Calu3 (cell line): Measurements from ENCODE around the gene CMKLR1. TPM values are rescaled to one million over a fixed set of nuclear protein-coding genes. Genes with fewer than 3 reads are reported as not detected.

Experiments used
- BruUV-seq: library from RNA; stranded (reverse); fragments of 400-500 nt; replicated peaks from 2 replicates; lab custom pipeline; 2021; lab: Mats Ljungman, UMichigan
- CTCF ChIA-PET: fragments of 300-600 bp; sonication (Branson Sonifier 250); formaldehyde crosslinking; loops from one replicate; lab custom pipeline; 2022; ENCODE audit warnings: antibody characterized with exemption; lab: Charles Lee
- DNase-seq: peaks from one replicate; pipeline ENCODE4 v3.0.0; 2022
- H3K27ac Mint-ChIP-seq: one replicate; pipeline ENCODE4 v1.8.0; 2022; ENCODE audit warnings: mixed read lengths; ENCODE audit not compliant: unreplicated experiment
- H3K27me3 Mint-ChIP-seq: one replicate; pipeline ENCODE4 v1.8.0; 2022; ENCODE audit warnings: mixed read lengths; ENCODE audit not compliant: unreplicated experiment
- H3K36me3 Mint-ChIP-seq: one replicate; pipeline ENCODE4 v1.8.0; 2022; ENCODE audit warnings: mild to moderate bottlenecking, moderate library complexity, mixed read lengths; ENCODE audit not compliant: insufficient read depth, unreplicated experiment
- H3K4me1 Mint-ChIP-seq: one replicate; pipeline ENCODE4 v1.8.0; 2022; ENCODE audit warnings: mild to moderate bottlenecking, low read depth, mixed read lengths; ENCODE audit not compliant: unreplicated experiment
- H3K4me3 Mint-ChIP-seq: one replicate; pipeline ENCODE4 v1.8.0; 2022; ENCODE audit warnings: mild to moderate bottlenecking, low read depth, moderate library complexity, mixed read lengths; ENCODE audit not compliant: unreplicated experiment
- H3K9me3 Mint-ChIP-seq: one replicate; pipeline ENCODE4 v1.8.0; 2022; ENCODE audit warnings: low read depth, mixed read lengths; ENCODE audit not compliant: unreplicated experiment
- intact Hi-C: fragments of 100-400 bp; cut with micrococcal nuclease; formaldehyde crosslinking; loops from one replicate; pipeline ENCODE4 v1.10.0; 2022; ENCODE audit not compliant: unreplicated experiment
- total RNA-seq: library from RNA; stranded (reverse); gene quantifications from 2 replicates; pipeline ENCODE4 v1.2.3, GENCODE V29; 2022
- TF ChIP-seq, protein P1 (sequence below): fragments of 200-600 bp; IDR thresholded peaks from one replicate; pipeline ENCODE4 v1.8.0; 2022; ENCODE audit warnings: antibody characterized with exemption; ENCODE audit not compliant: unreplicated experiment

Gene CMKLR1
- total RNA-seq, 1 experiment from 2014 or later, result not detected

GRCh38 chr12:108241986-108242703 is 97.0 kb downstream of the CMKLR1 start:
- TF ChIP-seq, protein P1, sequence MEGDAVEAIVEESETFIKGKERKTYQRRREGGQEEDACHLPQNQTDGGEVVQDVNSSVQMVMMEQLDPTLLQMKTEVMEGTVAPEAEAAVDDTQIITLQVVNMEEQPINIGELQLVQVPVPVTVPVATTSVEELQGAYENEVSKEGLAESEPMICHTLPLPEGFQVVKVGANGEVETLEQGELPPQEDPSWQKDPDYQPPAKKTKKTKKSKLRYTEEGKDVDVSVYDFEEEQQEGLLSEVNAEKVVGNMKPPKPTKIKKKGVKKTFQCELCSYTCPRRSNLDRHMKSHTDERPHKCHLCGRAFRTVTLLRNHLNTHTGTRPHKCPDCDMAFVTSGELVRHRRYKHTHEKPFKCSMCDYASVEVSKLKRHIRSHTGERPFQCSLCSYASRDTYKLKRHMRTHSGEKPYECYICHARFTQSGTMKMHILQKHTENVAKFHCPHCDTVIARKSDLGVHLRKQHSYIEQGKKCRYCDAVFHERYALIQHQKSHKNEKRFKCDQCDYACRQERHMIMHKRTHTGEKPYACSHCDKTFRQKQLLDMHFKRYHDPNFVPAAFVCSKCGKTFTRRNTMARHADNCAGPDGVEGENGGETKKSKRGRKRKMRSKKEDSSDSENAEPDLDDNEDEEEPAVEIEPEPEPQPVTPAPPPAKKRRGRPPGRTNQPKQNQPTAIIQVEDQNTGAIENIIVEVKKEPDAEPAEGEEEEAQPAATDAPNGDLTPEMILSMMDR, result no peak
- Mint-ChIP-seq H3K27ac (no peak overlapping the region), H3K9me3 (no peaks in the 10 kb centered on the region), H3K27me3 (peaks cover 55% of the 10 kb centered on the region), H3K4me3 (no peak overlapping the region), H3K36me3 (no peaks in the 10 kb centered on the region), H3K4me1 (no peaks in the 10 kb centered on the region)
- intact Hi-C loops, result no loop called here
- CTCF ChIA-PET, result no interaction called here
- DNase-seq, result no peak
- BruUV-seq, result no TSS peak

DNA sequence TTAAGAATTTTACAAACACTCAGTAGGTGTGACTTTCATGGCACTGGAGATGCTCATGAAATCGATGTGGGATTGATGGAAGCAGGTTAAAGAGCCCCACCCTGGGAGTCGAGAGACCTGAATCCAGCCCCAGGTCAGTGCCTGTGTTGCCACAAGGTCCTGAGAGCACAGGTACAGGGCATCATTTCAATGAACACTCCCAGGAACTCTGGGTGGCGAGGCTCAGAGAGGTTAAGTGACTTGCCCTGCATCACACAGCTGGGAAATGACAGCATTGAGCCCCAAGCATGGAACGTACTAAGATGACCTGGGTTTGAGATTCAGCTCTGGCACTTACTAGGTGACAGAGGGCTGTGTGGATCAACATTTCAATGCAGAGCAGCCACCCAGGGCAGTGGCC is 98.2 kb downstream of the CMKLR1 start:
- no peaks in the 10 kb centered on the region for H3K4me1 Mint-ChIP-seq

GRCh38 chr12:108240027-108240785 is 98.9 kb downstream of the CMKLR1 start:
- CTCF ChIA-PET, result no interaction called here
- Mint-ChIP-seq H3K4me3 (no peak overlapping the region), H3K4me1 (no peaks in the 10 kb centered on the region)

More for the DNA sequence above, 98.2 kb downstream of the CMKLR1 start:
- Mint-ChIP-seq H3K27ac (no peak overlapping the region), H3K27me3 (peaks cover 57% of the 10 kb centered on the region), H3K4me3 (no peak overlapping the region), H3K36me3 (no peaks in the 10 kb centered on the region), H3K9me3 (no peaks in the 10 kb centered on the region)
- TF ChIP-seq, protein P1, result no peak
- CTCF ChIA-PET, result no interaction called here
- BruUV-seq, result no TSS peak
- intact Hi-C loops, result no loop called here
- no peak for DNase-seq

DNA sequence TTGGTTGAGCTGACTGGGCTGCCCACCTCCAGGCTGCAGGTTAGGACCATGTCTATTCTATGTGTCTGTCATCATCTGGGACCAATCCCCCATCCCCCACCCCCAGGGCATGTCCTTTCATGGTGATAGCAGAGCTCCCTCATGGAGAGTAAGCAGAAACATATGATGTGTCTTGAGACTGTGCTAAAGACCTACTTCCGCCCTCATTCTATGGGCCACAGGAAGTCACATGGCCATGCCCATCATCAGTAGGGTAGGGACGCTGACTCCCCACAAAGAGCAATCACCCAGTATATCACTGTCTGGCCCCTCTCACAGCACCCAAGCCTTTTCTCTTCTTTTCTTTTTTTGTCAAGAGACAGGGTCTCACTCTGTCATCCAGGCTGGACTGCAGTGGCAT is 99.7 kb downstream of the CMKLR1 start:
- no peak for DNase-seq
- TF ChIP-seq, protein P1, result no peak
- intact Hi-C loops, result no loop called here

More at GRCh38 chr12:108240027-108240785, 98.9 kb downstream of the CMKLR1 start:
- Mint-ChIP-seq H3K27ac (no peak overlapping the region), H3K9me3 (no peaks in the 10 kb centered on the region), H3K36me3 (no peaks in the 10 kb centered on the region), H3K27me3 (peaks cover 56% of the 10 kb centered on the region)
- intact Hi-C loops, result no loop called here
- DNase-seq, result no peak
- TF ChIP-seq, protein P1, result no peak
- no TSS peak for BruUV-seq

More for the DNA sequence above, 99.7 kb downstream of the CMKLR1 start:
- CTCF ChIA-PET, result interaction anchor here (0.6 kb wide), 2 partner anchors 30 to 514 kb away, joined by 4 read pairs; no protein-coding TSS in a partner anchor
- no peaks in the 10 kb centered on the region for H3K36me3 Mint-ChIP-seq
- no peak overlapping the region for H3K4me3 Mint-ChIP-seq
- H3K4me1 Mint-ChIP-seq, result no peaks in the 10 kb centered on the region
- H3K27ac Mint-ChIP-seq, result no peak overlapping the region
- BruUV-seq, result no TSS peak
- H3K27me3 Mint-ChIP-seq, result peaks cover 48% of the 10 kb centered on the region
- H3K9me3 Mint-ChIP-seq, result no peaks in the 10 kb centered on the region
